ENCODE measurements around the gene MAL.

DNA sequence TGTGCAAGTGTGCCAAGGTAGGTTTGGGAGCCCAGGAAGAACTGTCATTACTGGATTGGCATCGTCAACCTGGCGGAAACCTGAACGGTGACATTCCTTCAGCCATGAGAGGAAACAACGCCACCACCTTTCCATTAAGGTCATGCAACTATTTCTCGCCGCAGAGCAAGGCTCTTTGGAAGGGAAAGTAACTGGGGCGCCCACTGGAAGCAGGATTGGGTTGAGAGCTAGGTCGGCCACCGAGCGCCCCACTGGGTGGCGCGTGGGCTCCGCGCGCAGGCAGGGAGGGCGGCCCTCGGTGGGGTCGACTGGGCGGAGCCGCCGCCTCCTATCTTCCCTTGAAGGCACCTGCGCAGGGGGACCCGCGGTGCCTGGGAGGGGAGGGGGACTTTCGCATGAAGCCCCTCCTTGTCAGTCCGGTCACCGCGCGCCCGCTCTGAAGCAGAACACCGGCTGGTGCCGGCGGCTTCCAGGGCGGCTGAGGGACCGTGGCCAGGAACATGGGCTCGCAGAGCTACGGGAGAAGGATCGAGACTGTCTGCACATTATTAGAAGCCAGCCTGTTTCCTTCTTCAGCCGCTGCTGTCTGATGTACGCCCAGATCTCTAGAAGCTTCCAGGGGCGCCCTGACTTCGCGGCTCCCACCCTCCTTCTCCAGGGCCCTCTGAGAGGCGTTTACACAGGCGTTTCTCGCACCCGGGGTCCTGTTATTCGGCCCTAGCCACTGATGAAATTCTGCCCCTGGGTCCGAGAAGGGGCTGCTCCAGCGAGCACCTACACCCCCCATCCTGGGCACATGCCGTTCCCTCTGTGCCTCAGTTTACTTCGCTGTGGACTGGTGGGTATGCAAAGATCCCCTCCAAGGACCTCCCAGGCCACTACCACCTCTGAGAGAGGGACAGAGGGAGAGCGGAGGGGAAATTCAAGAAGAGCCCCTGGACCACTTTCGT, 27.3 kb upstream of the MAL start:
- TF ChIP-seq CTCF (conservative IDR thresholded peaks at IDR 0.05): no peak
- TF ChIP-seq ZFX (IDR thresholded peaks at IDR 0.05): no peak

All from C4-2B (cell line).